ENCODE measurements around the gene LPCAT1.
"Not testable (repeated sequence)": the region's sequence is repeated elsewhere in the genome, so short reads cannot be mapped to it uniquely, and the experiment has no call there.

The LPCAT1 gene

GRCh38 chr5:1439388-1440097 is 84.2 kb downstream of the LPCAT1 start:
- DNase-seq = no peak

DNA sequence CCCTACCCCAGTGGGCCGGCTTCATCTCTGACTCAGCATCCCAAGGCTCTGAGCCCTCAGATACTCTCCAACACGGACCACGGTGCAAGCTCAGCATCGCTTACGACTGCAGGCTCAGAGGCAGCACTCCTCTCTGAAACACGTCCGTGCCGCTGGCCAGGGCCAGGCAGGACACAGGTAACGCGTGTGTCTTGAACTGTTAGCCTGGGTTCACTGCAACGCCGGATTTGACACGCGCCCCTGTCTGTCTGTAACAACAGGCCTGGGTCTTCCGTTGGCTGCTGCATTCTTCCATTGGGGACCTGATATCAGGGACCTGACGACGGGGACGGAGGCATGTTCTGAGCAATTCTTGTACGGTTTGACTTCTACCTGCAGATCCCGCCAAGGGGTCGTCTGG is 84.9 kb downstream of the LPCAT1 start:
- DNase-seq = no peak

DNA sequence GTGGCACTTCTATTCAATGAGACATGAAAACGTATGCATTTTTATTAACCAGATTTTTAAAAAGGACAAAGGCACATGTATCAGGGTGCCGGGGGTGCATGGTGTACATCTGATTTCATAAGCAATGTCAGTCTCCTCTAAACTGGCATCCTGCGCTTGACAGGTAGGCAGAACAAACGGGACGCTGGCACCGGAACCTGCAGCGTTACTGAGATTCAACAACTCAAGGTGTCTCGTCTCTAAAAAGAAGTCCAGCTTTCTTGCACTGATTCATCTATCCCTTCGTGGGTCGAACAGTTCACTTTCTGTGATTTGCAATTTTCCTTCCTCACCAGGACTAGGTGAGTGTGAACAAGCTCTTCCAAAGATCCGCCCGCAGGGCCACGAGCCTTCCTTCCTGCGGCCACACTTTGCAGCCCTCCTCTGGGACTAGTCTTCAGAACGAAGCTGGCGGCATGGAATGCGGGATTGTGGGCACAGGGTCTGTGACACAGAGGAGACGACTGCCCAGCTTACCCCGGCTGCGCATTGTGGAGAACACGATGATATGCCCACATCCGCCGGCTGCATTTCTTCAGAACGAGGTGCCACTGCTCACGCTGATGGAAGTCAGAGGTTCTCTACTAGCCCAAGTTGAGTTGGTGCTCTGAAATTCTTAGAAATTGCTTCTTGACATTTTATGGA is 85.7 kb downstream of the LPCAT1 start:
- no peak for DNase-seq

DNA sequence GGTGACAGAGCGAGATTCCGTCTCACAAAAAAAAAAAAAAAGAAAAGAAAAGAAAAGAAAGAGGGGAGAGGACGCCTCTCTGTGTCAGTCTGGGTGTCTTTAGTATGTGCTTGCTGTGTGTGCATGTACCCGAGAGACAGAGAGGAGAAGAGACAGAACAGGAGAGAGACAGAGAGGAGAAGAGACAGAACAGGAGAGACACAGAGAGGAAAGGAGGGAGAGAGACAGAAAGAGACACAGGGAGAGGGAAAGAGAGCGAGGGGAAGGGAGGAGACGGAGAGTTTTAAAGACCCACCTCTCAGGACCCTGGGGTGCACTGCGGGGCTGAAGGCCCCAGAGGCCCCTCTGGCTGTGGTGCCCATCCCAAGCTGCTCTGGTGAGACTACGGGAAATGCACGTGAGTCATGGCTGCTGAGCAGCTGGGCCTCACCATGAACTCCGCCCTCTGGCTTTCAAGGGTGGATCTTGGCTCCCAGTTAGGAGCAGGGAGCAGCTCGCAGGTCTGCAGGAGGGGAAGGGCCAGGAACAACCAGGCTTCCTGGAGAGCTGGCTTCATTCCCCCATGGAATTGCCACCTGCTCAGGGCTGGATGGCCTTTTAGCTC is 86.4 kb downstream of the LPCAT1 start:
- DNase-seq = peak; percentile 21

GRCh38 chr5:1436681-1437080 is 87.1 kb downstream of the LPCAT1 start:
- DNase-seq = no peak

- no peak for DNase-seq
Observed at GRCh38 chr5:1436036-1436435, 87.7 kb downstream of the LPCAT1 start.

DNA sequence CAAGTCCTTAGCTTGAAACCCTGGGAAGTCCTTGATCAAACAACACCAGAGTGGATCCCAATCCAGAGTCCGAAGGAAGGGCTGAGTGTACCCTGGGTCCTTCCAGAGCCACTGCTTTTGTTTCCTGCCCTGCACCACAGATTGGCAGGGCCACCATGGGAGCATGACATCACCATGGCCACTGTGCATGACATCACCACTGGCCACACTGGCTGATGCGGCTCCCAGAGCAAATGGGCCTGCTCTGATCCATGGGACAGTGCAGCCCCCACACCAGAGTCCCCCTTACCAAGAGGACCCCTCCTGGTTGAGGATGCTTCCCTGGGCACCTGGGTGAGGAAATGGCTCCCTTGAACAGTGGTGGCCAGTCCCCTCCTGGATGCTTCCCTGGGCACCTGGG is 88.4 kb downstream of the LPCAT1 start:
- no peak for DNase-seq

DNA sequence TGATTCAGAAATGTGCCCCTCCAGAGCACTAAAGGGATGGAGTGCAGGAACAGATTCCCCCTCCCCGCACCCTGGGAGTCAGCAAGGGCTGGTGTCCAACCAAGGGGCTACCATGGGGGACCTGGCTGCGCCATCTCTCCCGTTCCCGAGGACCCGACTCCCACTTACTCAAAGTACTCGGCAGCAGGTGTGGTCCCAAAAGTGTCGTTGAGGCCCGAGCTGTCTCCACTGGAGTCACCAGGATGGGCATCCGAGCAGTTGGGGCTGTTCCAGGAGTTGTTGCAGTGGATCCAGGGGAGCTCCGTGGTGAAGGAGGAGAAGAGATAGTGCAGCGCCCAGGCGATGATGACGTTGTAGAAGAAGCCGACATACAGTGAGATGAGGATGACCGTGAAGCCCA is 91.5 kb downstream of the LPCAT1 start:
- DNase-seq = no peak

DNA sequence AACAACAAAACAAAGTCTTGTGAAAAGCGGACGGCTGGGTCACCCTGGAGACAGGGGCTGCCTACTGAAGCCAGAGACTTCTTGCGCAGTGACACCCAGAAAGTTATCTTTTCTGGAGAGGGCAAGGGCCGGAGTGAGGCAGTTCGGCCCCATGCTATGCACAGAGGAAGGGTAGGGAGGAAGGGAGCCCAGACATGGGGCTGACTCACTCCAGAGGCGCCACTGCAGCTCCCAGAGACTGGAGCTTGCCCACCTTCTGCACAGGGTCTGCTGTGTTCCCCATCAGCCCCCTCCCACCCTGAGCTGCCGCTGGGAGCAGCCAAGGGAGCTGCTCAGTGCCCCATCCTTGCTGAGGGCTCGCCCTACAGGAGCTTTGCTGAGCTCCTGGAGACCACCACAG is 91.9 kb downstream of the LPCAT1 start:
- DNase-seq = no peak

GRCh38 chr5:1431021-1431811 is 92.5 kb downstream of the LPCAT1 start:
- DNase-seq = no peak

DNA sequence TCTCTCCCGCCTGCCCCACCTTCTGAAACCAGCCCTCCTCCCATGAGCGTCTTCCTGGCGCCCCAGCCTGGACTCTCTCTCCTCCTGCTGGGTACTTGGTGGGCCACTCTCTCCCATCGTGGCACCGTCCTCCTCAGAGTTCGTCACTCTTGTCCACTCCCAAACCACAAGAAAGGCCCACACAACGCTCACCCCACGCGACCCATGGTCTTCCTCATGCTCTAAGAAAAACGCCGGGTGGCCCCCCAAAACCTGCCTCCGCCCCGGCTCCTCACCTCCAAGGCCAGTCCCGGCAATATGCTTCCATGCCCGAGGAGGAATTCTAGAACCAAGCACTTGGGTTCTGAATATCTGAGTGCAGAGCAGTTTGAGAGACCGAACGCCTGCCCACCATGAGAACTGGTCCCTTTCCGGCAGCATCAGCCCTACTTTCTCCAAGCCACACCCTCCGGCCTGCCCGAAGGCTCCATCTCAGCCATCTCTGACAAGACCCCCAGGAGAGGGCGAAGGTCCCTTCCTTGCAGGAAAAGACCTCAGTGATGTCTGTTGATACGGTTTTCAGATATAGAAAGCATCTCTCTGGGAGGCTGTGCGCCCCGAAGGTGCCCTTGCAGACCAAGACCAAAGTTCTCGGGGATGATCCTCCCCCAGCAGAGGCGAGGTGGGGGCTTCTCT is 93.5 kb downstream of the LPCAT1 start:
- no peak for DNase-seq

- DNase-seq = no peak
Observed at GRCh38 chr5:1429496-1429895, 94.3 kb downstream of the LPCAT1 start.

- no peak for DNase-seq
Observed at GRCh38 chr5:1429066-1429465, 94.7 kb downstream of the LPCAT1 start.

GRCh38 chr5:1428107-1428506 is 95.7 kb downstream of the LPCAT1 start:
- no peak for DNase-seq

DNA sequence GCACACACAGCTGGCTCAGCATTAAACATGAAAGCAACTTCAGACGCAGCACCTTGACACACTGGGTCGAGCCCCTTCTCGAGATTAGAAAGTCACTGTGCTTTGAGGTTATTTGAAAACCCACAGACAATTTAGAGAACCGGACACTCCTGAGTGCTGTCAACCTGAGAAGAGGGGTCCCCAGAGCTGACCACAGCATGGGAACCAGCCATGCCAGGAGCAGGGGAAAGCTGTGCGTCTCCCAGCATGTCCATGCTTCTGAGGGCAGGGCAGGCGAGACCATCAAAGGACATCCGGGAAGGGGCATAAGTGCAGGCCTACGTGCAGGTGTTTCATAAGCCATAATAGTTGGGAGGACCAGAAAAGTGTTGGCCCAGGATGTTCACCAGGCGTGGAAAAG is 99.0 kb downstream of the LPCAT1 start:
- no peak for DNase-seq

DNA sequence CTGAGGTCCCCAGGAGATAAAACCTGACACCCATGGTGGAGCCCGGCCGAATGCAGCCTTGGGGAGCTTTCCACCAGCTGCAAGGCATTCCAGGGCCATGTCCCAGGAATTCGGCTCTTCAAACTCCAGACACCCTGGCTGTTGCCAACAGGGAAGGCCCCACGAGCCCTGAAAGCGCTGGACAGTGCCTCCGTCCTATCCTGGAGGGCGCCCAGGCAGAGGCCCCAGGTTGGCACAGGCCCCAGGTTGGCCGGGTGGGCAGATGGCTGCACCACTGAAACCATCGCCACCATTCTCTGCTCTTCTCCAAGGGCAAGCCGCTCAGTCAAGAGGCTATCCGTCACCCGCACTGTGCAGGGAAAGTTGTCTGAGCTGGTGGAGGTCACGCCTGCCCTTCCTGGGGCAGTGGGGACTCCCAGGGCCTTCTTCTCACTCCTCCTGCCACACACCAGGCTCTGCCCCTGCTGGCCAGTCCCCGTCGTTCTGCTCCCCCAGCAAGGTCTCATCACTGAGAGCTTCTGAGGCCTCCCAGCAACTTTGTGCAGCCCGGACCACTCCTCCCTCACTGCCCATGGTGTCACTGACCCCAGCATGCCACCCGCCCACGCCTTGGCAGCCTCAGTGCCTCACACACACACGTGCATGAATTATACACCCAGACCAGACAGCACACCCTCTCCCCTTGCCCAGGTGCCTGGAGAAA is 99.7 kb downstream of the LPCAT1 start:
- no peak for DNase-seq

GRCh38 chr5:1422522-1422921 is 101.2 kb downstream of the LPCAT1 start:
- DNase-seq = not testable (repeated sequence)

- DNase-seq = no peak
Observed at GRCh38 chr5:1421521-1422341, 102.0 kb downstream of the LPCAT1 start.

DNA sequence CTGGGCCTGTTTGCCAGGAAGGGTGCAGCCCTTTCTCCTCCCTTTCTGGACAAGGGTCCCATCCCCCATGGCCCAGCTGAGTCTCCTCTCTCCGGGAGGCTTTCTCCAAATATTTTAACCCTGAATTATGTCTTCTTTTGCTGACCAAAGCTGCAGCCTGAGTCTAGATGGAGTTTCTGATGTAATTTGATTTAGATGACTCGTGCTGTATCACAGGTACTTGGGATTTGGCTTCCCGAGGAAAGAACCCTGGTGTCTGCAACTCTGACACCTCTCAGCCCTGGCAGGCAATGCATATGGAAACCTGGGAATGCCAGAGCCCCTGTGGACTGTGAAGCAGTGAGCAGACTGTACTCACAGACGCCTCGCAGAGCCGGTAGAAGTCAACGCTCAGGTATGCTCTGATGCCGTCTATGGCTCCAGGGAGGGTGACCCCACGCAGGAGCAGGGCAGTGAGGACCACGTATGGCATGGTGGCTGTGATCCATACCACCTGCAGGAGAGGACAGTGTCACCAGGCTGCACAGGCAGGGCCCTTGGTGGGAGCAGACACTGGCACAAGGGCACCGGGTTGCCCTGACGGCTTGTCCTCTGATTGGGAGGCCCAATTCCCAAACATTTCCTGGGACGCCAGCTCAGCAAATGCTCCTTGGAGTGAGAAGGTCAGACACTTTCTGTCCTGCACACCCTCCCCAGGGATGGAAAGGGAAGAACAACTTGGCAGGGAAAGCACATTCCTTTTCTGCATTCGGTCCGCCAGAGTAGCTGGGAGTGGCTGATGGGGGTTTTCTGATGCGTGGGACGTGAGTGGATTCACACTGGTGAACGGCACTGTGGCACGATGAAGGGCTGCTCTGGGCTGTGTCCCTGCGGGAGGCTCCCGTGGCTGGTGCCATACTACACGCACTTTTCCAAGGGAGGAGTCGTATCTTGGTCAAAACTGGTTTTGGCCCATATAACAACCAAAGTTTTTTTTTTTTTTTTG is 103.3 kb downstream of the LPCAT1 start:
- DNase-seq = no peak

All from NCI-H82 (cell line).